ENCODE measurements around the gene BPIFB2. TPM values are rescaled to one million over a fixed set of nuclear protein-coding genes. Genes with fewer than 3 reads are reported as not detected.

The BPIFB2 gene
- total RNA-seq, 4 donors from 2014 or later: not detected

GRCh38 chr20:33034115-33034514 is 26.6 kb downstream of the BPIFB2 start:
- Histone ChIP-seq H3K36me3 (no peaks in the 10 kb centered on the region), H3K4me1 (no peaks in the 10 kb centered on the region), H3K9me3 (no peaks in the 10 kb centered on the region), H3K4me3 (replicated peaks in 1 of 3) (no peak overlapping the region), H3K27me3 (no peaks in the 10 kb centered on the region), H3K27ac (no peak overlapping the region)
- intact Hi-C loops (cut with DNase I): no loop called here
- DNase-seq: no peak
- TF ChIP-seq POLR2A (IDR thresholded peaks at IDR 0.05): no peak
- WGBS, 2 donors: 75 to 77% methylated on average over 5 of the region's 5 CpGs

- no peak overlapping the region for H3K4me3 ChIP-seq (replicated peaks in 1 of 3)
- no peak for TF ChIP-seq CTCF (IDR thresholded peaks at IDR 0.05)
- TF ChIP-seq POLR2A (IDR thresholded peaks at IDR 0.05): no peak
- no peaks in the 10 kb centered on the region for H3K9me3 ChIP-seq
- no peak overlapping the region for H3K27ac ChIP-seq
- no peaks in the 10 kb centered on the region for H3K27me3 ChIP-seq
- intact Hi-C loops (cut with DNase I): no loop called here
- H3K36me3 ChIP-seq: no peaks in the 10 kb centered on the region
- WGBS, 2 donors: 74 to 87% methylated on average over 6 of the region's 6 CpGs
- DNase-seq: no peak
- no peaks in the 10 kb centered on the region for H3K4me1 ChIP-seq
These were observed 27.5 kb downstream of the BPIFB2 start for GRCh38 chr20:33034901-33035492.

GRCh38 chr20:33037456-33037855 is 30.0 kb downstream of the BPIFB2 start:
- Histone ChIP-seq H3K4me3 (replicated peaks in 1 of 3) (no peak overlapping the region), H3K27ac (no peak overlapping the region), H3K36me3 (no peaks in the 10 kb centered on the region), H3K9me3 (no peaks in the 10 kb centered on the region), H3K27me3 (no peaks in the 10 kb centered on the region), H3K4me1 (no peaks in the 10 kb centered on the region)
- DNase-seq: no peak
- 75% methylated on average over 5 of the region's 5 CpGs for WGBS, 2 donors
- TF ChIP-seq POLR2A (IDR thresholded peaks at IDR 0.05) (no peak), CTCF (IDR thresholded peaks at IDR 0.05) (no peak)
- intact Hi-C loops (cut with DNase I): no loop called here

GRCh38 chr20:33038243-33038642 is 30.7 kb downstream of the BPIFB2 start:
- H3K27me3 ChIP-seq: no peaks in the 10 kb centered on the region
- no peak overlapping the region for H3K27ac ChIP-seq
- intact Hi-C loops (cut with DNase I): no loop called here
- H3K4me3 ChIP-seq (replicated peaks in 1 of 3): no peak overlapping the region
- no peaks in the 10 kb centered on the region for H3K4me1 ChIP-seq
- H3K36me3 ChIP-seq: no peaks in the 10 kb centered on the region
- H3K9me3 ChIP-seq: no peaks in the 10 kb centered on the region
- no peak for DNase-seq
- 91 to 94% methylated on average over 4 of the region's 4 CpGs for WGBS, 2 donors
- TF ChIP-seq POLR2A (IDR thresholded peaks at IDR 0.05) (no peak), CTCF (IDR thresholded peaks at IDR 0.05) (no peak)

GRCh38 chr20:33042430-33042829 is 34.9 kb downstream of the BPIFB2 start:
- 96% methylated on average over 3 of the region's 3 CpGs for WGBS, 2 donors
- H3K4me1 ChIP-seq: no peaks in the 10 kb centered on the region
- H3K36me3 ChIP-seq: no peaks in the 10 kb centered on the region
- no peak overlapping the region for H3K27ac ChIP-seq
- no peaks in the 10 kb centered on the region for H3K27me3 ChIP-seq
- no peak for DNase-seq
- H3K4me3 ChIP-seq (replicated peaks in 1 of 3): no peak overlapping the region
- H3K9me3 ChIP-seq: no peaks in the 10 kb centered on the region
- TF ChIP-seq CTCF (IDR thresholded peaks at IDR 0.05) (no peak), POLR2A (IDR thresholded peaks at IDR 0.05) (no peak)
- intact Hi-C loops (cut with DNase I): loop anchor here (10.0 kb wide), 1 partner anchor 82 kb away; no protein-coding TSS in a partner anchor

All from thyroid gland (tissue), 4 donors.